HG02870 (cell line): ENCODE measurements around the gene RTN4RL1.

ENCODE experiments used
- ATAC-seq: cut with Tn5 transposase; IDR thresholded peaks from one replicate; pipeline ENCODE4 v1.9.1; 2021; ENCODE audit warnings: mild to moderate bottlenecking, moderate library complexity; ENCODE audit not compliant: unreplicated experiment

Gene RTN4RL1

GRCh38 chr17:2025220-2025621 lies at the start of gene RTN4RL1:
RTN4RL1 (minus strand) TSS chr17:2025334; CDS start chr17:2024865, 469 bp downstream.
- no peak for ATAC-seq

GRCh38 chr17:2074919-2075318 lies 49.8 kb upstream of the RTN4RL1 start:
- no peak for ATAC-seq

GRCh38 chr17:2071455-2072281 lies 46.5 kb upstream of the RTN4RL1 start:
- no peak for ATAC-seq

GRCh38 chr17:2071024-2071385 lies 45.9 kb upstream of the RTN4RL1 start:
- no peak for ATAC-seq

GRCh38 chr17:2070241-2071023 lies 45.3 kb upstream of the RTN4RL1 start:
- peak; percentile 76 for ATAC-seq

- no peak for ATAC-seq
Measured at GRCh38 chr17:2068519-2069051, 43.5 kb upstream of the RTN4RL1 start.

GRCh38 chr17:2068031-2068518 lies 42.9 kb upstream of the RTN4RL1 start:
- no peak for ATAC-seq

- no peak for ATAC-seq
Measured at GRCh38 chr17:2067608-2068024, 42.5 kb upstream of the RTN4RL1 start.

GRCh38 chr17:2067048-2067561 lies 42.0 kb upstream of the RTN4RL1 start:
- no peak for ATAC-seq

GRCh38 chr17:2065949-2066400 lies 40.8 kb upstream of the RTN4RL1 start:
- no peak for ATAC-seq

- ATAC-seq = no peak
Measured at GRCh38 chr17:2064980-2065785, 40.0 kb upstream of the RTN4RL1 start.

GRCh38 chr17:2064520-2064971 lies 39.4 kb upstream of the RTN4RL1 start:
- no peak for ATAC-seq

- ATAC-seq = no peak
Measured at GRCh38 chr17:2064147-2064489, 39.0 kb upstream of the RTN4RL1 start.

GRCh38 chr17:2063261-2064146 lies 38.4 kb upstream of the RTN4RL1 start:
- no peak for ATAC-seq

GRCh38 chr17:2062571-2063183 lies 37.5 kb upstream of the RTN4RL1 start:
- no peak for ATAC-seq

GRCh38 chr17:2061441-2061958 lies 36.4 kb upstream of the RTN4RL1 start:
- no peak for ATAC-seq

GRCh38 chr17:2060681-2061440 lies 35.7 kb upstream of the RTN4RL1 start:
- ATAC-seq = no peak

- ATAC-seq = no peak
Measured at GRCh38 chr17:2060385-2060658, 35.2 kb upstream of the RTN4RL1 start.
